BLaER1 (cell line): Measurements from ENCODE around the gene BRSK1.
"Not testable (repeated sequence)": the region's sequence is repeated elsewhere in the genome, so short reads cannot be mapped to it uniquely, and the experiment has no call there.

Source experiments
- H3K27ac ChIP-seq: shearing (Covaris generic); formaldehyde crosslinking; 2 replicates; pipeline ENCODE4 v1.8.1; 2022
- H3K27me3 ChIP-seq: shearing (Covaris generic); formaldehyde crosslinking; 2 replicates; pipeline ENCODE4 v1.8.1; 2022
- H3K36me3 ChIP-seq: shearing (Covaris generic); formaldehyde crosslinking; 2 replicates; pipeline ENCODE4 v1.8.1; 2022
- H3K4me1 ChIP-seq: shearing (Covaris generic); formaldehyde crosslinking; 2 replicates; pipeline ENCODE4 v1.8.1; 2022
- H3K4me2 ChIP-seq: shearing (Covaris generic); formaldehyde crosslinking; 2 replicates; pipeline ENCODE4 v1.8.1; 2022
- H3K4me3 ChIP-seq: shearing (Covaris generic); formaldehyde crosslinking; 2 replicates; pipeline ENCODE4 v1.8.1; 2022
- H3K9ac ChIP-seq: shearing (Covaris generic); formaldehyde crosslinking; 2 replicates; pipeline ENCODE4 v1.8.1; 2022
- H3K9me3 ChIP-seq: shearing (Covaris generic); formaldehyde crosslinking; 2 replicates; pipeline ENCODE4 v1.8.1; 2022
- H4K20me1 ChIP-seq: shearing (Covaris generic); formaldehyde crosslinking; 2 replicates; pipeline ENCODE4 v1.8.1; 2022
- Cebpa-rat ChIP-seq: shearing (Covaris generic); IDR thresholded peaks from 2 replicates; pipeline ENCODE4 v1.8.1; 2022

Gene BRSK1

GRCh38 chr19:55325172-55325571 is 41.4 kb downstream of the BRSK1 start, which contains the start of gene TMEM150B:
TSS of gene TMEM150B (minus strand) at chr19:55325341. CDS start at chr19:55321036, 4,305 bp downstream.
- Histone ChIP-seq H3K9me3 (no peaks in the 10 kb centered on the region), H3K4me3 (peak within 1 kb of the TSS; percentile 38; the same call in 1 of the 2 replicates), H3K27ac (peak within 1 kb of the TSS; percentile 73), H3K27me3 (no peaks in the 10 kb centered on the region), H3K4me1 (peaks cover 61% of the 10 kb centered on the region), H3K9ac (peak within 1 kb of the TSS; percentile 63; the same call in 1 of the 2 replicates), H4K20me1 (no peaks in the 10 kb centered on the region), H3K4me2 (peak within 1 kb of the TSS; percentile 89), H3K36me3 (no peaks in the 10 kb centered on the region)
- TF ChIP-seq Cebpa-rat = no peak

DNA sequence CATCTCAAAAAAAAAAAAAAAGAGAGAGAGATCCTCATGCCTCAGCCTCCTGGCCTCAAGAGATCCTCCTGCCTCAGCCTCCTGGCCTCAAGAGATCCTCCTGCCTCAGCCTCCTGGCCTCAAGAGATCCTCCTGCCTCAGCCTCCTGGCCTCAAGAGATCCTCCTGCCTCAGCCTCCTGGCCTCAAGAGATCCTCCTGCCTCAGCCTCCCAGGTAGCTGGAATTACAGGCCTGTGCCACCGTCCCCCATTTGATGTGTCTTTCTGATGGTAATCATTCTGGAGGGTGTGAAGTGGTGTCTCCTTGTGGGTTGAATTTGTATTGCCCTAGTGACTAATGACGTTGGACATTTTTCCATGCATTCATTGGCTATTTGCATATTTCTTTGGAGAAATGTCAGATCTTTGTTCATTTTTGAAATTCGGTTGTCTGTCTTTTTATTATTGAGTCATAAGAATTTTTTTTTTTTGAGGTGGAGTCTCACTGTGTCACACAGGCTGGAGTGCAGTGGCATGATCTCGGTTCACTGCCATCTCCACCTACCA is 45.0 kb downstream of the BRSK1 start:
- not testable (repeated sequence) for H3K4me2 ChIP-seq

GRCh38 chr19:55329791-55330190 is 46.0 kb downstream of the BRSK1 start:
- H3K4me3 ChIP-seq, H4K20me1 ChIP-seq, H3K27ac ChIP-seq, H3K9ac ChIP-seq, H3K36me3 ChIP-seq, H3K9me3 ChIP-seq, H3K27me3 ChIP-seq, H3K4me2 ChIP-seq: not testable (repeated sequence)
- peaks cover 21% of the 10 kb centered on the region for H3K4me1 ChIP-seq

More for the DNA sequence above, 45.0 kb downstream of the BRSK1 start:
- H3K4me3 ChIP-seq, H3K36me3 ChIP-seq, H3K9me3 ChIP-seq, H3K9ac ChIP-seq, H3K27ac ChIP-seq, H4K20me1 ChIP-seq, H3K27me3 ChIP-seq: not testable (repeated sequence)
- H3K4me1 ChIP-seq = peaks cover 31% of the 10 kb centered on the region

DNA sequence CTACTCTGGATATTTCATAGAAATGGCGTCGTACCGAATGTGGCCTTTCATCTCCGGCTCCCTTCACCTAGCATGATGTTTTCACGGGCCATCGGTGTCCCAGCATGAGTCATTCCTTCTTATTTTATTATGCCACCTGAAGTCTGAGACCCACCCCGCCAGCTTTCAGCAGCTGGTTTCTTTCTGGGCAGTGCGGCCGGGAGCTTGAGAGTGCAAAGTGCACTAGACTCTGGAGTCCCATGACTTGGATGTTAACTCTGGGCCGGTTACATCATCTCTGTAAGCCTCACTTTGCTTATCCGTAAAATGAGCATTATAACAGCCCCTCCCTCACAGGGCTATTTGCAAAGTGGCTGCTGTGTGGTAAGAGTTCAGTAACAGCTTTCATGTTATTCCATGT is 50.1 kb downstream of the BRSK1 start:
- Histone ChIP-seq H3K27me3 (no peaks in the 10 kb centered on the region), H3K27ac (no peak overlapping the region), H3K9me3 (no peaks in the 10 kb centered on the region), H3K36me3 (no peaks in the 10 kb centered on the region), H3K9ac (no peak overlapping the region), H3K4me3 (no peak overlapping the region), H3K4me1 (peaks cover 9% of the 10 kb centered on the region), H4K20me1 (no peaks in the 10 kb centered on the region), H3K4me2 (no peak overlapping the region)
- no peak for TF ChIP-seq Cebpa-rat

DNA sequence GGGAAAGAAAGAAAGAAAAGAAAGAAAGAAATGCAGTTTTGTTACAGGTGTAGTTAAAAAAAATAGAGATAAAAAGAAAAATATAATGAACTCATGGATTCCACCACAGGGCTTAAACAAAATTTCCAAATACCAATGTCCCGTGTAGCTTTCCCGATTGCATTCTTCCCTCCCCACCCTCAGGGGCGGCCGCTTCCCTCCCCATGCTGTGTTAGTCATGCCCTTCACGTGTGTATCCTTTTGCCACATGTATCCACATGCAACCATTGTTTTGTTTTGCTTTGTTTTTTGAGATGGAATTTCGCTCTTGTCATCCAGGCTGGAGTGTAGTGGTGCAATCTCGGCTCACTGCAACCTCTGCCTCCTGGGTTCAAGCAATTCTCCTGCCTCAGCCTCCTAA is 52.3 kb downstream of the BRSK1 start:
- H3K27me3 ChIP-seq = no peaks in the 10 kb centered on the region
- H3K4me1 ChIP-seq = peaks cover 9% of the 10 kb centered on the region
- H3K4me3 ChIP-seq = no peak overlapping the region
- H3K27ac ChIP-seq = no peak overlapping the region
- no peaks in the 10 kb centered on the region for H4K20me1 ChIP-seq
- H3K9me3 ChIP-seq = no peaks in the 10 kb centered on the region
- H3K9ac ChIP-seq = no peak overlapping the region
- H3K36me3 ChIP-seq = no peaks in the 10 kb centered on the region
- no peak overlapping the region for H3K4me2 ChIP-seq
- TF ChIP-seq Cebpa-rat = no peak

GRCh38 chr19:55339105-55339888 is 55.5 kb downstream of the BRSK1 start, which contains the start of gene KMT5C:
TSS of gene KMT5C (plus strand) at chr19:55339876. CDS start at chr19:55341937, 2,061 bp downstream.
- H3K27me3 ChIP-seq = no peaks in the 10 kb centered on the region
- TF ChIP-seq Cebpa-rat = no peak
- H3K4me3 ChIP-seq = peak within 1 kb of the TSS; percentile 84
- peak within 1 kb of the TSS; percentile 92 for H3K27ac ChIP-seq
- H3K9me3 ChIP-seq = no peaks in the 10 kb centered on the region
- peak within 1 kb of the TSS; percentile 99 for H3K4me2 ChIP-seq
- H4K20me1 ChIP-seq = peaks cover 13% of the 10 kb centered on the region
- peak within 1 kb of the TSS; percentile 89 for H3K9ac ChIP-seq
- H3K4me1 ChIP-seq = peaks cover 40% of the 10 kb centered on the region
- H3K36me3 ChIP-seq = peaks cover 29% of the 10 kb centered on the region

DNA sequence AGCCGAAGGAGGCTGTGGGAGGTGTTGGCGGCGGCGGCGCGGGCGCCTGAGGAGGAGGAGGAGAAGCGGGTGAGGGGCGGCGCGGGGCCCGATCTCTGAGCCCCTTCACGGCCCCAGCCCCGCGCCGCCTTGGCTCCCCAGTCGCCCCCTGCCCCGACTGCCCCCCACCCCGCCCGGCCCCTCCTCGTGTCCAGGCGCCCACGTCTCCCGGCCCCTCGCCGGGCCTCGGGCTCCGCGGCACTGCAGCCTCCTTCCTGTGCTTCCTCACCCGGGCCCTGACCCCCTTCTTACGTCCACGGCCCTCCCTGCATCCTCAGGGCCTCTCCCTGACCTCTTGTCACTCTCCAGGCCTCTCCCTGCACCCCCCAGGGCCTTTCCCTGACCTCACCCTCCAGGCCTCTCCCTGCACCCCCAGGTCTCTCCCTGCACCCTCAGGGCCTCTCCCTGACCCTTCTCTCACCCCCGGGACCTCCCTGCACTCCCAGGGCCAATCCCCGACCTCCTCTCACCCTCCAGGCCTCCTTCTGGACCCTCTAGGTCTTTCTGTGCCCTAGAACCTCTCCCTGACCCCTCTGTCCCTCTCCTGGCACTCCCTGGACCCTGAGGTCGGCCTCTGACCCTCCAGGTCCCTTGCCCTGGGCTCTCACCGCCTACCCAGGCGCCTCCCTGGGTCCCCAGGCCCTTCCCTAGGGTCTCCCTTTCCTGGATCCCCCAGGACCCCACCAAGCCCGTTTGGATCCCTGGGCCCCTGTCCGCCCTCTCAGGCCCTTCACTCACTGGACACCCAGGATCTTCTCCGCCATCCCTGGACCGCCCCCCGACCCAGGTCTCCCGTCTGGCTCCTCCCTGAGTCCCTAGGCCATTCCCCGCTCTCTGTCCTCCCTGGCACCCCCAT is 56.3 kb downstream of the BRSK1 start:
- no peak for TF ChIP-seq Cebpa-rat
- Histone ChIP-seq H3K9ac (peak overlapping the region; percentile 89), H3K27me3 (no peaks in the 10 kb centered on the region), H3K4me3 (peak overlapping the region; percentile 84), H4K20me1 (peaks cover 13% of the 10 kb centered on the region), H3K36me3 (peaks cover 37% of the 10 kb centered on the region), H3K9me3 (no peaks in the 10 kb centered on the region), H3K4me1 (peaks cover 48% of the 10 kb centered on the region), H3K27ac (peak overlapping the region; percentile 89), H3K4me2 (peak overlapping the region; percentile 99)

DNA sequence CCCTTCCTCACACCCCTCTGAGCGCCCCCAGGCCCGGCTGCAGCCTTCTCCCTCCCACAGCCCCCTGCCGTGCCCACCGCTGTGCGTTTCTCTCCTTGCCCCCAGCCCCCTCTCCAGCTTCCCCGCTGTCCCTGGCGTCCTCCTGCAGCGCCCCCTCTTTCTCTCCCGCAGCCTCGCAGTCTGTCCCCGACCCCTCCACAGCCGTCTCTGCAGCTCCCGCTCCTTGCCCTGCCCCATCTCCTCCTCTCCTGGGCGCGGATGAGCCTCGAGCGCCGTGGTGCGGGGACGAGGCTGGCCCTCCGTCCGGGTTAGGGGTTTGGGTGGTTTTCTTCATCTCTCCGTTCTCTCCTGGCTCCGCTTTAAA is 57.0 kb downstream of the BRSK1 start:
- Histone ChIP-seq H4K20me1 (peaks cover 13% of the 10 kb centered on the region), H3K9ac (peak overlapping the region; percentile 89), H3K4me1 (peaks cover 52% of the 10 kb centered on the region), H3K4me2 (peak overlapping the region; percentile 99), H3K9me3 (no peaks in the 10 kb centered on the region), H3K36me3 (peaks cover 44% of the 10 kb centered on the region), H3K27me3 (no peaks in the 10 kb centered on the region), H3K27ac (peak overlapping the region; percentile 89), H3K4me3 (peak overlapping the region; percentile 84)
- TF ChIP-seq Cebpa-rat = no peak

DNA sequence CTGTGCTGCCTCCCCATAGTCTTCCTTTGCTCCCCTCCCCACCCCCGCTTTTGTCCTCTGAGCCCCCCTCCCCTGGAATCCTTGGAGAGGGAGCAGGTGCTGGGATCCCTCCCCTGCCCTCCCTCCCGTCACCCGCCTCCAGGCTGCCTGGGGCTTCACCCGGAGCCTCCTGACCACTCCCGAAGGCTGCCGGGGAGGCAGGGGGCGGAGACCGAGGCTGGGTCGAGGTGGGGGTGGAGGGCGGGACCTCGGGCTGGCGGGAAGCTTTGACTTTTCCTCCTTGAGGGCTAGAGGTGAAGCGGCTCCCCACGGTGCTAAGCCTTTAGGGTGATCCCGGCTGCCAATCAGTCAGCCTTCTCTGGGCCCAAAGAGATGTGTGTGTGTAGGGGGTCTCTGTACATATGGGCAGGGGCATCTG is 57.4 kb downstream of the BRSK1 start:
- peaks cover 52% of the 10 kb centered on the region for H3K4me1 ChIP-seq
- peak overlapping the region; percentile 84 for H3K4me3 ChIP-seq
- peak overlapping the region; percentile 89 for H3K9ac ChIP-seq
- H3K36me3 ChIP-seq = peaks cover 48% of the 10 kb centered on the region
- H3K4me2 ChIP-seq = peak overlapping the region; percentile 99
- H4K20me1 ChIP-seq = peaks cover 13% of the 10 kb centered on the region
- H3K27ac ChIP-seq = peak overlapping the region; percentile 89
- no peaks in the 10 kb centered on the region for H3K9me3 ChIP-seq
- no peak for TF ChIP-seq Cebpa-rat
- H3K27me3 ChIP-seq = no peaks in the 10 kb centered on the region
